ENCODE results near the gene MTNR1A. TPM values are rescaled to one million over a fixed set of nuclear protein-coding genes. Genes with fewer than 3 reads are reported as not detected.

MTNR1A gene
- total RNA-seq, 2 donors from 2014 or later = 1.3 TPM; not detected in 1

- no peak for DNase-seq (ENCODE audit: low spot score)
- intact Hi-C loops (cut with DNase I) = loop anchor here (2.0 to 10.0 kb wide), 3 partner anchors 114 to 511 kb away; no protein-coding TSS in a partner anchor
- H3K27ac ChIP-seq = no peak overlapping the region
- no peaks in the 10 kb centered on the region for H3K4me1 ChIP-seq (replicated peaks)
- H3K9me3 ChIP-seq = no peaks in the 10 kb centered on the region
- 85% methylated on average over 8 of the region's 8 CpGs for WGBS
- TF ChIP-seq, protein P1, sequence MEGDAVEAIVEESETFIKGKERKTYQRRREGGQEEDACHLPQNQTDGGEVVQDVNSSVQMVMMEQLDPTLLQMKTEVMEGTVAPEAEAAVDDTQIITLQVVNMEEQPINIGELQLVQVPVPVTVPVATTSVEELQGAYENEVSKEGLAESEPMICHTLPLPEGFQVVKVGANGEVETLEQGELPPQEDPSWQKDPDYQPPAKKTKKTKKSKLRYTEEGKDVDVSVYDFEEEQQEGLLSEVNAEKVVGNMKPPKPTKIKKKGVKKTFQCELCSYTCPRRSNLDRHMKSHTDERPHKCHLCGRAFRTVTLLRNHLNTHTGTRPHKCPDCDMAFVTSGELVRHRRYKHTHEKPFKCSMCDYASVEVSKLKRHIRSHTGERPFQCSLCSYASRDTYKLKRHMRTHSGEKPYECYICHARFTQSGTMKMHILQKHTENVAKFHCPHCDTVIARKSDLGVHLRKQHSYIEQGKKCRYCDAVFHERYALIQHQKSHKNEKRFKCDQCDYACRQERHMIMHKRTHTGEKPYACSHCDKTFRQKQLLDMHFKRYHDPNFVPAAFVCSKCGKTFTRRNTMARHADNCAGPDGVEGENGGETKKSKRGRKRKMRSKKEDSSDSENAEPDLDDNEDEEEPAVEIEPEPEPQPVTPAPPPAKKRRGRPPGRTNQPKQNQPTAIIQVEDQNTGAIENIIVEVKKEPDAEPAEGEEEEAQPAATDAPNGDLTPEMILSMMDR (IDR thresholded peaks at IDR 0.05) = no peak
- no peak for TF ChIP-seq POLR2AphosphoS5 (IDR thresholded peaks at IDR 0.05)
- TF ChIP-seq POLR2A (IDR thresholded peaks at IDR 0.05) = no peak
- H3K36me3 ChIP-seq = no peaks in the 10 kb centered on the region
- no peak overlapping the region for H3K4me3 ChIP-seq
- H3K27me3 ChIP-seq (replicated peaks; ENCODE audit: insufficient read depth) = no peaks in the 10 kb centered on the region
These were observed 30.8 kb upstream of the MTNR1A start for GRCh38 chr4:186586205-186586604.

DNA sequence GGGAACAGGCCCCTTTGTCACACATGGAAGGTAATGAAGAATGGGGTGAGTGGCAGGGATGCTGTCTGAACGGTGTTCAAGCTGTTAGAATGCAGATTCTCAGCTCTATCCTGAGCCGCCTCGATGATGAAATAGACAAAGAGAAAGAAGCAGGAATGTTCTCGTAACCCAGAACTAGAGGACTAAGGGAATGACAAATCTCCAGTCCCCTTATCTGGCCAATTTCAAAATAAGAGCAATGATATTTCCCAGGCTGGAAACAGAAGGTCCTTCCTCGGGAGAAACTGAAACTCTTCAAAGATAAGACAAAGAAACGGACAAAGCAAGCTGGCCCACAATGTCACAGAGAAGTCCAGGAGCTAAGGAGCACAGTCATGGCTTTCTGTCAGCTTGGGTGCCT, 29.5 kb upstream of the MTNR1A start:
- Histone ChIP-seq H3K4me1 (replicated peaks) (no peaks in the 10 kb centered on the region), H3K9me3 (no peaks in the 10 kb centered on the region), H3K27ac (no peak overlapping the region), H3K36me3 (no peaks in the 10 kb centered on the region), H3K4me3 (no peak overlapping the region), H3K27me3 (replicated peaks; ENCODE audit: insufficient read depth) (no peaks in the 10 kb centered on the region)
- 88% methylated on average over 6 of the region's 6 CpGs for WGBS
- no peak for DNase-seq (ENCODE audit: low spot score)
- TF ChIP-seq POLR2A (IDR thresholded peaks at IDR 0.05) (no peak), POLR2AphosphoS5 (IDR thresholded peaks at IDR 0.05) (no peak)
- TF ChIP-seq, protein P1 (IDR thresholded peaks at IDR 0.05) = no peak
- intact Hi-C loops (cut with DNase I) = loop anchor here (5.0 to 10.0 kb wide), 2 partner anchors 113 to 510 kb away; no protein-coding TSS in a partner anchor

GRCh38 chr4:186581421-186581820, 26.1 kb upstream of the MTNR1A start:
- Histone ChIP-seq H3K27me3 (replicated peaks; ENCODE audit: insufficient read depth) (no peaks in the 10 kb centered on the region), H3K4me3 (no peak overlapping the region), H3K9me3 (no peaks in the 10 kb centered on the region), H3K27ac (no peak overlapping the region), H3K4me1 (replicated peaks) (no peaks in the 10 kb centered on the region), H3K36me3 (no peaks in the 10 kb centered on the region)
- no peak for TF ChIP-seq POLR2A (IDR thresholded peaks at IDR 0.05)
- TF ChIP-seq POLR2AphosphoS5 (IDR thresholded peaks at IDR 0.05) = no peak
- TF ChIP-seq, protein P1 (IDR thresholded peaks at IDR 0.05) = no peak
- no peak for DNase-seq (ENCODE audit: low spot score)
- WGBS = 94% methylated on average over 6 of the region's 6 CpGs
- intact Hi-C loops (cut with DNase I) = loop anchor here (10.0 kb wide), 1 partner anchor 507 kb away; no protein-coding TSS in a partner anchor

GRCh38 chr4:186580669-186581068, 25.3 kb upstream of the MTNR1A start:
- Histone ChIP-seq H3K4me3 (no peak overlapping the region), H3K27ac (no peak overlapping the region), H3K36me3 (no peaks in the 10 kb centered on the region), H3K4me1 (replicated peaks) (no peaks in the 10 kb centered on the region), H3K9me3 (no peaks in the 10 kb centered on the region), H3K27me3 (replicated peaks; ENCODE audit: insufficient read depth) (no peaks in the 10 kb centered on the region)
- TF ChIP-seq POLR2A (IDR thresholded peaks at IDR 0.05) = no peak
- TF ChIP-seq, protein P1 (IDR thresholded peaks at IDR 0.05) = no peak
- TF ChIP-seq POLR2AphosphoS5 (IDR thresholded peaks at IDR 0.05) = no peak
- 77% methylated on average over 1 of the region's 1 CpG for WGBS
- intact Hi-C loops (cut with DNase I) = loop anchor here (10.0 kb wide), 1 partner anchor 506 kb away; no protein-coding TSS in a partner anchor
- no peak for DNase-seq (ENCODE audit: low spot score)

Data from prostate gland (tissue), 2 donors.